Left cardiac atrium (tissue), 4 donors: Measurements from ENCODE around the gene RABEPK. TPM values are rescaled to one million over a fixed set of nuclear protein-coding genes. Genes with fewer than 3 reads are reported as not detected.
"Not testable (repeated sequence)": the region's sequence is repeated elsewhere in the genome, so short reads cannot be mapped to it uniquely, and the experiment has no call there.

Source experiments
- ATAC-seq, 2 donors: fragments of 200-7000 bp; cut with Tn5 transposase; one replicate each; pipeline ENCODE4 v1.9.1; 2020; ENCODE audit warnings: mild to moderate bottlenecking in 2 of 2, moderate library complexity in 2 of 2
- DNase-seq: peaks from one replicate; pipeline ENCODE4 v3.0.0-alpha.2; 2020
- intact Hi-C, 2 donors: fragments of 100-400 bp; cut with DNase I; formaldehyde crosslinking; loops; one replicate each; pipeline versions ENCODE4 v1.14.1 to v1.15.1; 2022 to 2023
- long read RNA-seq: library from polyadenylated mRNA; unstranded; transcript quantifications from one replicate; pipeline ENCODE4 v2.0.0, GENCODE V29; 2021
- total RNA-seq, 2 donors: library from RNA; stranded (reverse); fragmentation: NEBNext Ultra II Directional; extraction: Animal tissue kit (Norgen Biotek cat#: 25700); gene quantifications; one replicate each; pipeline ENCODE4 v1.2.1, GENCODE V29; 2021
- donor health status: DM: no; HTN: yes; CAD: no.
- donor health status: DM: no; HTN: yes; CAD: no; lungs with severe emphysema.
- donor health status: DM: yes; HTN: yes; CAD: no.
- donor health status: Dilated cardiomyopathy.

The RABEPK gene, protein sequence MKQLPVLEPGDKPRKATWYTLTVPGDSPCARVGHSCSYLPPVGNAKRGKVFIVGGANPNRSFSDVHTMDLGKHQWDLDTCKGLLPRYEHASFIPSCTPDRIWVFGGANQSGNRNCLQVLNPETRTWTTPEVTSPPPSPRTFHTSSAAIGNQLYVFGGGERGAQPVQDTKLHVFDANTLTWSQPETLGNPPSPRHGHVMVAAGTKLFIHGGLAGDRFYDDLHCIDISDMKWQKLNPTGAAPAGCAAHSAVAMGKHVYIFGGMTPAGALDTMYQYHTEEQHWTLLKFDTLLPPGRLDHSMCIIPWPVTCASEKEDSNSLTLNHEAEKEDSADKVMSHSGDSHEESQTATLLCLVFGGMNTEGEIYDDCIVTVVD
- total RNA-seq = 10 to 100 TPM in 1 of 2 donors, 1 to 10 TPM in 1; 8.3 to 10.0 TPM
- long read RNA-seq, partial matches to known transcripts = 0 of 10 reads
- long read RNA-seq, other reads (novel, unspliced or antisense) = 6 of 10 reads

DNA sequence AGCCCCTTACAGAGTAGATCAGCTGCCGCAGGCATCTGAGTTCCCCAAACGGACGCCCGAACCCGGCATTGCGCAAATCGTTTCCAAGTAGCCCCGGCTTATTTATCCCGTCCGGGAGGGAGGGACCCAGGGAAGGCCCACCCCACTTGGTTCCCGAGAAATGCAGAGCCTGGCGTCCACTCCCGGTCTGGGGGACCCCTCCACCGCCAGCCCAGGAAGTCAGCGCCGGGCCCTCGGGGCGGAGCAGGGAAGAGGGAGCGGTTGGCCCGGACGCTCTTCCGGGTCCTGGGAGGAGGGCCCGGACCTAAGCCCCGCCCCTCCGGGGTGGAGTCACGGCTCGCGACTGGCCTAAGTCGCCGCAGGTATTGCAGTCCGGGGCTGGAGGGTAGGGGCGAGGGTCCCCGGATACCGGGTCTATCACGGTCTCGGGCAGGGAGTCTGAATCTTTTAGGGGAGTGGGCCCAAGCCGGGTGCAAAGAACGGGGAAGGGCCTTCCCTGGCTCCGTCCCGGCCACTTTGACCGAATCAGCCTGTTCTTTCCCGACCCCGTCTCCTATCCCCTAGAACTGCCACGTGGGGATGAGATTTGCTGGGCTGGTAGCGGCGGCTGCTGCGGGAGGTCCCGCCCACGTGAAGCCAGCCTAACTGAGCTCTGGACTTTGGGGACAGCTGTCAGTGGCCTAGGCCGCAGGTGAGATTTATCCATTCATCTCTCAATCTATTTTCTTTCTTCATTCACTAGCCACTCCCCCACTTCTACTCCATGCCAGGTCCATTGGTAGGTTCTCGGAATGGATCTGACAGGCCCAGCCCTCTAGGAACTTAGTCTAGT lies at the start of gene RABEPK:
TSS of gene RABEPK (plus strand) at position 327 of the 832 bp plus-strand sequence. CDS start 2,472 bp downstream, outside the sequence.
- intact Hi-C loops = no loop called here
- DNase-seq = peak; percentile 94
- peak; percentile 100 for ATAC-seq

DNA sequence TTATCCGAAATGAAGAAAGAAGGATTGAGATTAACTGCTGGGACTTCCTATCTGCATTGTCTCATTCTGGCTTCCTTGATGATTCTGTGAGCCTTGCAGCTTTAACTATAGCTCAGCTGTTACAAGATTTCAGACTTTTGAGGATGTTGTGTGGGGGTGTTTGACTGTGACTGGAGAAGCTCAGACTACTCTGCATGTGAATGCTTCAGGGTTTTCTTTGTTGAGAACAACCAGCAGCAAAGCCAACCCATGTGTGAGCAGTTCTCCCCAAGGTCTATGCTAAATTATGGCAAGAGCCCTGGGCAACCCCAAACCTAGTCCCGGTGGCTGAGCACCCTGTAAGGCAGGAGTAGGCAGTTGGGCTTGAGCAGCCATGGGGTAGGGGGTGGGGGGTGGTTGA lies 48.6 kb upstream of the RABEPK start:
- ATAC-seq (no peak), DNase-seq (no peak)
- intact Hi-C loops = no loop called here

DNA sequence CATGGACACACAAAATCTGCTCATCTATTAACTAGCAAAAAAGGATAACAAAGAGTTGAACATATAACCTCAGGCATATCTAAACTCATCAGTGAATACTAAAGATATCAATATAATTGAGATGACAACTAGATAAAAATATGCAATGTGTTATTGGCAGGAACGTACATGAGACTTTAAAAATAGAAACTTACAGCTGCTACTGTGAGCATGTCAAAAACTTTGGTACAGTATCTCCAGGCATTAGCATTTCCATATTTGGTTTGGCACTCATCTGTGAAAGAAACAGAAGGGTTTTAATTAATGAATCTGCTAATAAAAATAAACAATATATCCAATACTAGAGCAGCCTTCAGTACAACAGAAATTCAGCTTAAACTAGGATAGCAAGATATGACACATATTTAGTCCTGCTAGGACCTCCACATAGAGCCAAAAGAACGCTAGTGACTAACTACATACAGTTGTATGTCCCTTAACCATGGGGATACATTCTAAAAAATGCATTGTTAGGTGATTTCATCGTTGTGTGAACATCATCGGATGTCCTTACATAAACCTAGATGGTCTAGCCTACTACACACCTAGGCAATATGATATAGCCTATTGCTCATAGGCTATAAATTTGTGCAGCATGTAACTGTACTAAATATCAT lies 46.5 kb upstream of the RABEPK start:
- ATAC-seq (no peak), DNase-seq (no peak)
- intact Hi-C loops = no loop called here

DNA sequence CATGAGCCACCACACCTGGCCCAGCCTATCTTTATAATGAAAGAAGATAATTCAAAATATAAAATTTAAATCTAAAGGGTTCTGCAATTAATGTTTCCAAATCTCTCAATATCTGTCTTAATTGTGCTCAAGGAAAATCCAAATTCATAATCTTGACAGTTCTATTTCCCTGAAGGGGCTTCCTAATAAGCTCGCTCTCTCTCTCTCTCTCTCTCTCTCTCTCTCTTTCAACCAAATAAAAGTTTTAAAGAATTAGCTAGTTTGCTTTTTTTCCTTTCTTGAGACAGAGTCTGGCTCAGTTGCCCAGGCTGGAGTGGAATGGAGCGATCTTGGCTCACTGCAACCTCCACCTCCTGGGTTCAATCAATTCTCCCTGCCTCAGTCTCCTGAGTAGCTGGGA lies 43.8 kb upstream of the RABEPK start:
- DNase-seq (no peak), ATAC-seq (no peak)
- intact Hi-C loops = no loop called here

DNA sequence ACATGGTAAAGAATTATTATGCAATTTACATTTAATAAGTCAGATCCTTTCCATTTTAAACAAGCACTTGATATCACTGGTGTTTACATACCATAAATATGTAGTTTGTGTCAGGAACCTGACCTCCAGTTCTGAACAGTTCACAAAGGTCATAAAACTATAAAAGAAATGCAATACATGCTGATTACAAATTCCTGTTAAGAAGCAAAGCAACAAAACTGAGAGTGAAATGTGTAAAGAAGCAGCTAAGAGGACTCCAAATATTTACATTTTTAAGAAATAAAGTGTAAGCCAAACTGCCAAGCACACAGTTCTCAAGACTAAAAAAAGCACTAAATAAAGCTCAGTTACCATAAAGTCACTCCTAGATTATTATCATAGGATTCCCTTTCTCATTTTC lies 39.6 kb upstream of the RABEPK start:
- intact Hi-C loops = no loop called here
- DNase-seq = no peak
- ATAC-seq = no peak

DNA sequence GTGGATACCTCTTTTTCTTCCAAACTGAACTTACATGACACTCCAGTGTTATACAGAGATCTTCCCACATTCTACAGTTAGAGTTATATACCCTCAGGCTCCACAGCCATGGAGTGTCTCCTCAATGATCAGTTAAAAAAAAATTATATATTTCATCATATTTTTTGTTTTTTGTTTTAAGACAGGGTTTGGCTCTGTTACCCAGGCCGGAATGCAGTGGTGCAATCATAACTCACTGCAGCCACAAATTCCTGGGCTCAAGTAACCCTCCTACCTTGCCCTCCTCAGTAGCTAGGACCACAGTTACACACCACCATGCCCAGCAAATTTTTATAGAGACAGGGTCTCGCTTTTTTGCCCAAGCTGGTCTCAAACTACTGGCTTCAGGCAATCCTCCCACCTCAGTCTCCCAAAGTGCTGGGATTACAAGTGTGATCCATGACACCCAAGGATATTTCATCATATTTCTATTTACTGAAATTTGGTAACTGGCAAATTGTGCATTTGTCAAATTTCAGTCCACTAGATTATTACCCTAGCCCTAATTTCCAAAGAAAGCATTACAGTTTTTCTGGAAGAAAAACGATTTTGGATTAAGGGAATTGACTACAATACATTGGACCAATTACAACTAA lies 38.9 kb upstream of the RABEPK start:
- peak; percentile 26 to 71 for ATAC-seq
- intact Hi-C loops = no loop called here
- no peak for DNase-seq

DNA sequence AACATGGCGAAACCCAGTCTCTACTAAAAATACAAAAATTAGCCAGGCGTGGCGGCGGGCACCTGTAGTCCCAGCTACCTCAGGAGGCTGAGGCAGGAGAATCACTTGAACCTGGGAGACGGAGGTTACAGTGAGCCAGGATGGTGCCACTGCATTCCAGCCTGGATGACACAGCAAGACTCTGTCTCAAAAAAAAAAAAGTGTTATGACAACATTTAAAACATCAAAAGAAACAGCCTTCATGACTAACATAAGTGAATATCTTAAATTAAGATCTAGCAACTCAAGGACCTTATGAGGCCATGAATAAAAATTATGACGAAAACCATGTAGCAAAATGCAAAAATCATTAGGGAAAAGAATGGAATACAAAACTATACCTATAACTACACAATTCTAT lies 37.5 kb upstream of the RABEPK start:
- ATAC-seq, intact Hi-C loops, DNase-seq: not testable (repeated sequence)

DNA sequence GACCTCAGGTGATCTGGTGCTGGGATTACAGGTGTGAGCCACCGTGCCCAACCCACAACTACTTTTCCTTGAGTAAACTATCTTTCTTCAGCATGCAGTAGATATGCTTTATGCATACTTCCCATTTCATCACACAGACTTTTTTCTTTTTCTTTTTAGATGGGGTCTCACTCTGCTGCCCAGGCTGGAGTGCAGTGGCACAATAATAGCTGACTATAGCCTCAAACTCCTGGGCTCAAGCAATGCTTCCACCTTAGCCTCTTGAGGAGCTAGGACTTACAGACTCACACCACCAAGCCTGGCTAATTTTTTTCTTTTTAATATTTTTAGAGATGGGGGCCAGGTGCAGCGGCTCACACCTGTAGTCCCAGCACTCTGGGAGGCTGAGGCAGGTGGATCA lies 33.6 kb upstream of the RABEPK start:
- no peak for DNase-seq
- intact Hi-C loops = no loop called here
- ATAC-seq = no peak

DNA sequence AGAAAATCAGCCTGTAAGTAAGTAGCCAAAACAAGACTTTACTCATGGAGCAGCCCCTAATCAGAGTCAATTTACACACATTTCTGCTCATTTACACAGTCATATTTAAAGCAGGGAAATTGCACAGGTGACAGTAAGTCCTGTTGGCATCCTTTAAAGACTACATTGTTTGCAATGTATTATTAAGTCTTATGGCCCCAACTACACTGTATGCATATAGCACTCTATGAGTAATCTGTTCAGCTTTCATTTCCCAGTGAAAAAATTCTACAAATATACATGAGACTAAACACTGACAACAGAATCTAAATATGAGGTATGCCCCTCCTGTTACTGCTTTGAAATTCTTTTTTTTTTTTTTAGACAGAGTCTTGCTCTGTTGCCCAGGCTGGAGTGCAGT lies 30.4 kb upstream of the RABEPK start:
- ATAC-seq (no peak), DNase-seq (no peak)
- intact Hi-C loops = no loop called here

DNA sequence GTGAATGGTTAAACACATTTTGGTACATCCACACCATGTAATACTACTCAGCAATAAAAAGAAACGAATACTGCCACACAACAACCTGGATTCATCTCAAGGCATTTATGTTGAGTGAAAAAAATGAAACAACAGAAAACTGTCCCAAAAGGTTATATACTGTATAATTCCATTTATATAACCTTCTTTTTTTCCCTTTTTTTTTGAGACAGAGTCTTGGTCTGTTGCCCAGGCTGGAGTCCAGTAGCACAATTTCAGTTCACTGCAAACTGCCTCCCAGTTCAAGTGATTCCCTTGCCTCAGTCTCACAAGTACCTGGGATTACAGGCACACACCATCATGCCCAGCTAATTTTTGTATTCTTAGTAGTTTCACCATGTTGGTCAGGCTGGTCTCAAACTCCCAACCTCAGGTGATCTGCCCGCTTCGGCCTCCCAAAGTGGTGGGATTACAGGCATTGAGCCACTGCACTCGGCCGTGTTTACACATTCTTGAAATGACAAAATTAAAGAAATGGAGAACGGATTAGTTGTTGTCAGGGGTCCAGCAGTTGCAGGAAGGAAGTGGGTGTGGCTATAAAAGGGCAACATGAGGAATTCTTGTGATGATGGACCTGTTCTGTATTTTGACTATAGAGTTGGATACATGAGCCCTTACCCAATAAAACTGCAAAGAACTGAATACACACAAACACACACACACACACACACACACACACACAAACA lies 28.1 kb upstream of the RABEPK start:
- intact Hi-C loops = no loop called here
- DNase-seq = no peak
- no peak for ATAC-seq

DNA sequence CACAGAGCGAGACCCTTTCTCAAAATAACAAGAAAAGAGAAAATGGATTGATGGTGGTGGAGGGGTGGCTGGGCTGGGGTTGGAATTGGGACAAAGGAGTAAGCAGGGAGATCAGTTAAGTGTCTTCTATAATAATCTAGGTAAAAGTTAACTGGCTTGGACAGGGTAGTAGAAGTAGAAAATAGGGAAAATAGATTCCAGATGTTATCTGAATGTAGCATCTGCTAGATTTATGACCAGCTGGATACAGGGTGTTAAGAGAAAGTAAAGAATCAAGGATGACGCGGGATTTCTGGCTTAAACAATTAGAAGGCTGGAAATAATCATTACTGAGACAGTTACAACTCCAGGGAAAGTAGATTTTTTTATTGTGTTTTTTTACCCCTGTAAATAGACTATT lies 23.7 kb upstream of the RABEPK start:
- no peak for ATAC-seq
- no peak for DNase-seq
- intact Hi-C loops = no loop called here

DNA sequence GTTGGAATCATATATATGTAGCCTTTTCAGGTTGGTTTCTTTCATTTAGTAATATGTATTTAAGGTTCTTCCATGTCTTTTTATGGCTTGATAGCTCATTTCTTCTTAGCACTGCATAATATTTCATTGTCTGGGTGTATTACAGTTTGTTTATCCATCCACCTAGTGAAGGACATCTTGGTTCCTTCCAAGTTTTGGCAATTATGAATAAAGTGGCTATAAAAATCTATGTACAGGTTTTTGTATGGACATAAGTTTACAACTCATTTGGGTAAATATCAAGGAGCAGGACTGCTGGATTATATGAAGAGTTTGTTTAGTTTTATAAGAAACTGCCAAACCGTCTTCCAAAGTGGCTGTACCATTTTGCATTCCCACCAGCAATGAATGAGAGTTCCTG lies 22.5 kb upstream of the RABEPK start:
- DNase-seq = no peak
- ATAC-seq = no peak
- intact Hi-C loops = no loop called here

DNA sequence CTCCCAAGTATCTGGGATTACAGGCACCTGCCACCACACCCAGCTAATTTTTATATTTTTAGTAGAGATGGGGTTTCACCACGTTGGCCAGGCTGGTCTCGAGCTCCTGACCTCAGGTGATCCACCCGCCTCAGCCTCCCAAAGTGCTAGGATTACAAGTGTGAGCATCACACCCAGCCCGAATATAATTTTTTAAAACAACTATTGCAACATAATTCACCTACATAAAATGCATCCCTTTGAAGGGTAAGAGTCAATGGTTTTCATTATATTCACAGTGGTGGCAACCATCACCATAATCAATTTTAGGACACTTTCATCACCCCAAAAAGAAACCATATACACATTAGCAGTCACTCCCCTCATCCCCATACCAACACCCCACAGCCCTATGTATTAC lies 20.6 kb upstream of the RABEPK start:
- DNase-seq, intact Hi-C loops, ATAC-seq: not testable (repeated sequence)

DNA sequence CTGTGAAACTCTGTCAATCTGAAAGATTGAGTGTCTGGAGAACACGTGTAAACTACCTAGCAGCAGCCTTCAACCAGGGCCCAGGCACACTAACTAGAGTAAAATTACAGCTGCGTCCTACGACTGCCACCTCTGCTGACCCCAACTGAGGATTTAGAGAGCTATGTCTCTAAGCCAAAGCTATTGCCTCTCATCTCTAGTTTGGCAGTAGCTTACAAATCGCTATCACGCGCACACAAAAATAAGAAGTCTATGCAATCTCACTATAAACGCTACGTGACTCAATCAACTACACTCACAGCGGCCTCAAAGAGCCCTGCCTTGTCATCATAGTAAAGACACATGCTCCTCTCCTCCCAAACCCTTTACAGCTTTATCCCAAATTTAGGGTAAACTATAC lies 19.5 kb upstream of the RABEPK start:
- intact Hi-C loops = no loop called here
- DNase-seq (no peak), ATAC-seq (peak; percentile 32 to 60)

DNA sequence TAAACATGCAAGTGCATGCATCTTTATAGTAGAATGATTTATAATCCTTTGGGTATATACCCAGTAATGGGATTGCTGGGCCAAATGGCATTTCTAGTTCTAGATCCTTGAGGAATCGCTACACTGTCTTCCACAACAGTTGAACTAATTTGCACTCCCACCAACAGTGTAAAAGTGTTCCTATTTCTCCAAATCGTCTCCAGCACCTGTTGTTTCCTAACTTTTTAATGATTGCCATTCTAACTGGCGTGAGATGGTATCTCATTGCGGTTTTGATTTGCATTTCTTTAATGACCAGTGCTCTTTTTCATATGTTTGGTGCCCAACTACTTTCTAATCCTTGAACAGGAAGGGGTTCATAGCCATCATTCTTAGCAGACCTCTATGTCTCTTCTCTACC lies 18.6 kb upstream of the RABEPK start:
- DNase-seq, intact Hi-C loops, ATAC-seq: not testable (repeated sequence)

DNA sequence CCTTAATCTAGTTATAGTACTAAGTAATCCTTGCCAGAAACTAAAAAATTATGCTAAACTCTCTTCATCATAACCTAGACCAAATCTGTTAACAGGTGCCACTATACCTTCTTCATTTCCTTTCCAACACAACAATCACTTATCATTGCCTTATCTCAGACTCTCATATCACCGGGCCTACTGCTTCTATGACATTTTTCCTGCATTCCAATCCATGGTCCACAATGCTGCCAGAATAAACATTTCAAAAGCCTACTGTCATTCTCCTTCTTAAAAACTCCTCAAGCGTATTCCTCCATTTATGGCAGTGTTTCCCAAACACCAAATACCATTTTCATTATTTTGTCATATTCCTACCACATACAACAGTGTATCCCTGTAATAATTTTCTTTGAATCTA lies 17.3 kb upstream of the RABEPK start:
- ATAC-seq = peak; percentile 25 to 29
- intact Hi-C loops = no loop called here

DNA sequence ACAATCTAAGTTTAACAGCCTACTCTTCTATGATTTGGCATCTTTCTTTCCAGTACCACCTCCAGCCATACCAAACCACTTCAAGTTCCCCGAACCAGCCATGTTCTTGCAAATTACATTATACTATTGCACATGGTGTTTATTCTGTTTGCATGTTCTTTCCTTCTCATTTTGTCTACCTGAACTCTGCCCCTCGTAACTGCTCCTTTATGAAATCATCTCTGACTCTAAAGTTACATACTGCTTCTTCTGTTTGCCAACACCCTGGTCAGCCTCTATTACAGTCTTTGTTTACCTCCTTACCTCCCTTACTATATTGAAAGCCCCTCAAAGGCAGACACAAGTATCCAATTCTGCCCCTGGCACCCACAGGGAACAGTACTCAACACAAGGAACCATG lies 16.8 kb upstream of the RABEPK start:
- intact Hi-C loops = no loop called here
- no peak for DNase-seq
- ATAC-seq = no peak

More for the DNA sequence above, 17.3 kb upstream of the RABEPK start:
- DNase-seq = no peak

DNA sequence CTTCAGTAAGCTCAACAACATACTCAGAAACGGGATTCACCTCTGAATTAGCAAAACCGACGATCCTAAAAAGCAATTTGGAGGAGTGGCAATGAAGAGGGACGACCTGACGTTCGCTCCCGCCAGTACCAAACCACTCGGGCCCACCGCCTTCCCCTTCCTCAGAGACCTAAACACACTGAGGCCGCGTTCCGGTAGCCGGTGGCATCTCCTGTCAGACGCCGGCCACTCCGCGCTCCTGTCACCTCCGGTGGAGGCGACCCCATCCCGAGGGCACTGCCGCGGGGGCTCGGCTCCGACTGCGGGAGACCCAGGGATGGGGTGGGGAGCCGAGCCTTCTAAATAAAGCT lies 11.4 kb upstream of the RABEPK start:
- DNase-seq (no peak), ATAC-seq (peak; percentile 21 to 30)
- intact Hi-C loops = no loop called here
